H9 (cell line): ENCODE results near the gene DGKD. TPM values are rescaled to one million over a fixed set of nuclear protein-coding genes. Genes with fewer than 3 reads are reported as not detected.

ENCODE experiments used
- DNase-seq: peaks from one replicate; pipeline ENCODE4 v3.0.0-alpha.2; 2017
- H2AFZ ChIP-seq: one replicate; pipeline ENCODE4 v1.6.1; 2013; ENCODE audit warnings: mild to moderate bottlenecking, low read length, control low read depth, moderate library complexity
- H2AK5ac ChIP-seq: 2 replicates; pipeline ENCODE4 v1.6.1; 2013; ENCODE audit warnings: low read length, control low read depth, mixed read lengths; ENCODE audit not compliant: insufficient read length
- H2BK120ac ChIP-seq: one replicate; pipeline ENCODE4 v1.6.1; 2013; ENCODE audit warnings: low read depth, mild to moderate bottlenecking, low read length, control low read depth, inconsistent platforms; ENCODE audit not compliant: poor library complexity, severe bottlenecking
- H2BK12ac ChIP-seq: 2 replicates; pipeline ENCODE4 v1.6.1; 2013; ENCODE audit warnings: low read length, control low read depth, mixed read lengths, low read depth; ENCODE audit not compliant: insufficient read length
- H2BK15ac ChIP-seq: 2 replicates; pipeline ENCODE4 v1.6.1; 2013; ENCODE audit warnings: low read depth, low read length, control low read depth
- H2BK20ac ChIP-seq: one replicate; pipeline ENCODE4 v1.6.1; 2013; ENCODE audit warnings: low read depth, mild to moderate bottlenecking, low read length, control low read depth, inconsistent platforms; ENCODE audit not compliant: poor library complexity, severe bottlenecking
- H2BK5ac ChIP-seq: 2 replicates; pipeline ENCODE4 v1.6.1; 2013; ENCODE audit warnings: low read length, control low read depth, mixed read lengths; ENCODE audit not compliant: insufficient read length
- H3K14ac ChIP-seq: 2 replicates; pipeline ENCODE4 v1.6.1; 2013; ENCODE audit warnings: low read length, control low read depth; ENCODE audit not compliant: insufficient read depth
- H3K18ac ChIP-seq: 2 replicates; pipeline ENCODE4 v1.6.1; 2013; ENCODE audit warnings: low read depth, mild to moderate bottlenecking, mixed read lengths, low read length, control low read depth; ENCODE audit not compliant: insufficient read length
- H3K23ac ChIP-seq: 2 replicates; pipeline ENCODE4 v1.6.1; 2013; ENCODE audit warnings: low read length, control low read depth, mixed read lengths, low read depth; ENCODE audit not compliant: insufficient read length
- H3K23me2 ChIP-seq: 2 replicates; pipeline ENCODE4 v1.6.1; 2013; ENCODE audit warnings: low read depth, mild to moderate bottlenecking, mixed read lengths, low read length, control low read depth; ENCODE audit not compliant: insufficient read length, poor library complexity, severe bottlenecking
- H3K27ac ChIP-seq: 2 replicates; pipeline ENCODE4 v1.5.1; 2013; ENCODE audit warnings: low read length, control low read depth, mixed read lengths, low read depth; ENCODE audit not compliant: insufficient read length
- H3K27me3 ChIP-seq: 2 replicates; pipeline ENCODE4 v1.6.1; 2013; ENCODE audit warnings: low read length, control low read depth, inconsistent platforms; ENCODE audit not compliant: insufficient read depth
- H3K4ac ChIP-seq: 2 replicates; pipeline ENCODE4 v1.6.1; 2013; ENCODE audit warnings: low read depth, mild to moderate bottlenecking, control low read depth, inconsistent platforms, low read length, moderate library complexity
- H3K4me1 ChIP-seq: 2 replicates; pipeline ENCODE4 v1.6.1; 2013; ENCODE audit warnings: low read length, control low read depth, inconsistent platforms; ENCODE audit not compliant: insufficient read depth
- H3K4me2 ChIP-seq: 2 replicates; pipeline ENCODE4 v1.6.1; 2013; ENCODE audit warnings: low read length, control low read depth, mixed read lengths; ENCODE audit not compliant: insufficient read length, insufficient read depth
- H3K56ac ChIP-seq: 2 replicates; pipeline ENCODE4 v1.6.1; 2013; ENCODE audit warnings: low read depth, mild to moderate bottlenecking, mixed read lengths, low read length, control low read depth; ENCODE audit not compliant: insufficient read length
- H3K79me1 ChIP-seq: 2 replicates; pipeline ENCODE4 v1.6.1; 2013; ENCODE audit warnings: low read depth, mild to moderate bottlenecking, moderate library complexity, low read length, control low read depth, inconsistent platforms; ENCODE audit not compliant: insufficient read depth, poor library complexity, severe bottlenecking
- H3K79me2 ChIP-seq: 2 replicates; pipeline ENCODE4 v1.6.1; 2013; ENCODE audit warnings: low read length, control low read depth, inconsistent platforms; ENCODE audit not compliant: insufficient read depth
- H3K9ac ChIP-seq: 2 replicates; pipeline ENCODE4 v1.6.1; 2013; ENCODE audit warnings: low read length, control low read depth, mixed read lengths; ENCODE audit not compliant: insufficient read length; ENCODE audit errors: extremely low read depth
- H3K9me3 ChIP-seq: one replicate; pipeline ENCODE4 v1.6.1; 2013; ENCODE audit warnings: low read depth, low read length, inconsistent platforms; ENCODE audit not compliant: control insufficient read depth
- H3T11ph ChIP-seq: one replicate; pipeline ENCODE4 v1.6.1; 2013; ENCODE audit warnings: mild to moderate bottlenecking, low read length, control low read depth, inconsistent platforms
- H4K20me1 ChIP-seq: one replicate; pipeline ENCODE4 v1.6.1; 2013; ENCODE audit not compliant: control insufficient read depth, insufficient read length, insufficient read depth
- H4K5ac ChIP-seq: 2 replicates; pipeline ENCODE4 v1.6.1; 2013; ENCODE audit warnings: low read depth, mild to moderate bottlenecking, mixed read lengths, low read length, control low read depth; ENCODE audit not compliant: insufficient read length
- H4K8ac ChIP-seq: replicated peaks from 2 replicates; pipeline ENCODE4 v1.6.1; 2013; ENCODE audit warnings: low read length, control low read depth, mixed read lengths, low read depth; ENCODE audit not compliant: insufficient read length
- H4K91ac ChIP-seq: 2 replicates; pipeline ENCODE4 v1.6.1; 2013; ENCODE audit warnings: low read depth, mild to moderate bottlenecking, moderate library complexity, mixed read lengths, low read length, control low read depth; ENCODE audit not compliant: insufficient read length
- H3K27ac Mint-ChIP-seq, 3 experiments: 2 replicates in 2 of 3; 3 replicates in 1 of 3; pipeline ENCODE4 v1.8.0; 2020 to 2021; ENCODE audit warnings: mixed read lengths in 3 of 3, mild to moderate bottlenecking in 1 of 3, moderate library complexity in 1 of 3
- H3K27me3 Mint-ChIP-seq: 2 replicates; pipeline ENCODE4 v1.8.0; 2021; ENCODE audit warnings: low read depth, mild to moderate bottlenecking, moderate library complexity, mixed read lengths
- H3K36me3 Mint-ChIP-seq, 3 experiments: 2 replicates in 2 of 3; 3 replicates in 1 of 3; pipeline ENCODE4 v1.8.0; 2020 to 2021; ENCODE audit warnings: low read depth in 3 of 3, mixed read lengths in 3 of 3; ENCODE audit not compliant: insufficient read depth in 1 of 3
- H3K4me1 Mint-ChIP-seq, 2 experiments: 2 replicates each; pipeline ENCODE4 v1.8.0; 2020; ENCODE audit warnings: mixed read lengths in 2 of 2
- H3K4me3 Mint-ChIP-seq, 2 experiments: 2 replicates in 1 of 2; 3 replicates in 1 of 2; pipeline ENCODE4 v1.8.0; 2020 to 2021; ENCODE audit warnings: mild to moderate bottlenecking in 2 of 2, mixed read lengths in 2 of 2, moderate library complexity in 1 of 2
- H3K9me3 Mint-ChIP-seq, 2 experiments: 2 replicates in 1 of 2; 3 replicates in 1 of 2; pipeline ENCODE4 v1.8.0; 2020; ENCODE audit warnings: mild to moderate bottlenecking in 2 of 2, mixed read lengths in 2 of 2, moderate library complexity in 1 of 2
- CTCF ChIP-seq: fragments of 200-600 bp; sonication (generic); conservative IDR thresholded peaks from 3 replicates; pipeline ENCODE4 v1.8.0; 2021; ENCODE audit warnings: antibody characterized with exemption, mild to moderate bottlenecking
- WGBS: extraction: QIAGEN DNeasy Blood & Tissue Kit; methylation state at CpG from one replicate; pipeline ENCODE4 v1.1.7; 2013; ENCODE audit warnings: missing lambda C conversion rate, low lambda C conversion rate, mixed read lengths; ENCODE audit not compliant: insufficient read length; ENCODE audit errors: extremely low coverage; 5-methylcytosine and 5-hydroxymethylcytosine counted together
- total RNA-seq: library from RNA; stranded (reverse); gene quantifications from 2 replicates; pipeline ENCODE4 v1.2.1, GENCODE V29; 2021

DGKD gene
- total RNA-seq, 1 experiment from 2014 or later: 20.7 TPM

GRCh38 chr2:233325256-233325655 lies 29.0 kb upstream of the DGKD start:
- Histone ChIP-seq H3K23ac (no peak overlapping the region), H4K5ac (no peak overlapping the region), H2BK120ac (no peak overlapping the region), H3K4ac (no peak overlapping the region), H3K18ac (no peak overlapping the region), H4K20me1 (peaks cover 2% of the 10 kb centered on the region), H3K14ac (no peak overlapping the region), H3K4me2 (no peak overlapping the region), H4K91ac (no peak overlapping the region), H2AK5ac (no peak overlapping the region), H3K27me3 (no peaks in the 10 kb centered on the region), H3K79me1 (no peaks in the 10 kb centered on the region), H4K8ac (no peak overlapping the region), H3T11ph (no peak overlapping the region), H2BK12ac (no peak overlapping the region), H3K27ac (no peak overlapping the region), H3K9ac (no peak overlapping the region), H3K4me1 (peaks cover 2% of the 10 kb centered on the region; the same call in 1 of the 2 replicates), H3K23me2 (no peaks in the 10 kb centered on the region), H3K9me3 (no peaks in the 10 kb centered on the region), H3K79me2 (no peaks in the 10 kb centered on the region), H2BK15ac (no peak overlapping the region), H2BK5ac (no peak overlapping the region), H2BK20ac (no peak overlapping the region), H3K56ac (no peak overlapping the region), H2AFZ (no peak overlapping the region)
- Mint-ChIP-seq H3K27me3 (peaks cover 85% of the 10 kb centered on the region), H3K27ac (no peak overlapping the region), H3K36me3 (no peaks in the 10 kb centered on the region; a peak in 2 of 7 replicates), H3K4me1 (peaks cover 14 to 15% of the 10 kb centered on the region in 2 experiments), H3K4me3 (no peak overlapping the region), H3K9me3 (no peaks in the 10 kb centered on the region; a peak in 1 of 5 replicates)
- no peak for TF ChIP-seq CTCF
- DNase-seq: no peak
- no CpG with 5 or more reads among the region's 4 CpGs for WGBS
